Stimulated activated CD4-positive, alpha-beta T cell treated with anti-CD3 and anti-CD28 coated beads, TNF-alpha, amount 100 ng/mL, for 1 hour (primary cell): ENCODE data around the gene ITGA6.

Source experiments
- DNase-seq, 3 donors: peaks; one replicate each; pipeline ENCODE4 v3.0.0-alpha.2; 2020; ENCODE audit warnings: low read depth in 3 of 3, low spot score in 1 of 3

ITGA6 gene

DNA sequence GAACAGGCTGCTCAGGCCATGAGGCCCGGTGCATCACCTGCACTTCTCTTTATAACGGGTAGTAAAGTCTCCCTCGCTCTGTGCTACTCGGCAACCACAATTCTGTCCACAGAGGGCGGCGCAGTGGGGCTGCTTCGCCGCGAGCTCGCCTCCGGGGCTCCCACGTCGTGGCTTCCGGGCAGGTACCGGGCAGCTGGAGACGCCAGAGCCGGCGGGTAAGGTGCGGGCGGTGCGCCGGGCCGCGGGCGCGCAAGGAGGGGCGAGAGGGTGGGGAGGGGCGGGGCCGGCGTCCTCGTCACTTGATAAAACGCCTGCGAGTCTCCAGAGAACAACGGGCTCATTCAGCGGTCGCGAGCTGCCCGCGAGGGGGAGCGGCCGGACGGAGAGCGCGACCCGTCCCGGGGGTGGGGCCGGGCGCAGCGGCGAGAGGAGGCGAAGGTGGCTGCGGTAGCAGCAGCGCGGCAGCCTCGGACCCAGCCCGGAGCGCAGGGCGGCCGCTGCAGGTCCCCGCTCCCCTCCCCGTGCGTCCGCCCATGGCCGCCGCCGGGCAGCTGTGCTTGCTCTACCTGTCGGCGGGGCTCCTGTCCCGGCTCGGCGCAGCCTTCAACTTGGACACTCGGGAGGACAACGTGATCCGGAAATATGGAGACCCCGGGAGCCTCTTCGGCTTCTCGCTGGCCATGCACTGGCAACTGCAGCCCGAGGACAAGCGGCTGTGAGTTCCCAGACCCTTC is at the start of gene ITGA6:
Gene ITGA6 (plus strand): TSS at position 331 of the 734 bp plus-strand sequence.
- peak; percentile 36 to 64 (median 52) for DNase-seq

DNA sequence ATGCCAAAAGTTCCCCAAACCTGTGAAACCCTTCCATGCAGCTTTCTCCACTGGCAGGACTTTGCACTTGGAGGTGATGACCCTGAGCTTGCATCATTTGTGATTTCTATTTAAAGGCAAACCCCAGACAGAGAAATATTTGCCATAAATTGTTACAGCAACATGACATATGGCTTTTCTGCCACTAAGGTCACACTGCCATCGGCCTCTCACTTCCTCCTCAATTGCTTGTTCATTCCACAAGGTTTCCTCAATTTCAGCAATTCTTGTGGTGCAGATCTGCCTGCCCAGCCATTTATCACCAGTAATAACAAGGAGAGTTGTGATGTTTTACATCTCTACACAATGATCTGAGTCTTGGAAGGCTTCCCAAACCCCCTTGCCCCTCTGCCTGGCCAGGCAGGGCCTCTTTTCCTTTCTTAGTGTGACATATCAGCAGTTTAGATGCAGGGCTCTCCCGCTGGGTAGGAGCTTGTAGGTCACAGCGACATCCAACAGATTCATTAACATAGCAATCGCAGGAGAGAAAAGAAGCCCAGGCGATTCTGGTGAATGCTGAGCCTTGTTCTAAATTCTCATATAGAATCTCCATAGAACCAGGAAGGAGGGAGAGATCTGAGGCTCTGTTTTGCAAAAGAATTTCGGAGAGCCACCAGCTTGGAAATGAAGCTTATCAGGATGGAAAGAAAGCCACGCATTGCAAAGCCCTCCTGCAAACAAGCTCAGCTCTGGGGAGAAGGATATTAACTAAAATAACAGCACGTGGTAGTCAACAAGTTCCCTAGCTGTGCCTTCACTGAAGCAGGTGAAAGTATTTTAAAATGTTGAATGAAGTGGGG is 46.7 kb upstream of the ITGA6 start:
- no peak for DNase-seq

DNA sequence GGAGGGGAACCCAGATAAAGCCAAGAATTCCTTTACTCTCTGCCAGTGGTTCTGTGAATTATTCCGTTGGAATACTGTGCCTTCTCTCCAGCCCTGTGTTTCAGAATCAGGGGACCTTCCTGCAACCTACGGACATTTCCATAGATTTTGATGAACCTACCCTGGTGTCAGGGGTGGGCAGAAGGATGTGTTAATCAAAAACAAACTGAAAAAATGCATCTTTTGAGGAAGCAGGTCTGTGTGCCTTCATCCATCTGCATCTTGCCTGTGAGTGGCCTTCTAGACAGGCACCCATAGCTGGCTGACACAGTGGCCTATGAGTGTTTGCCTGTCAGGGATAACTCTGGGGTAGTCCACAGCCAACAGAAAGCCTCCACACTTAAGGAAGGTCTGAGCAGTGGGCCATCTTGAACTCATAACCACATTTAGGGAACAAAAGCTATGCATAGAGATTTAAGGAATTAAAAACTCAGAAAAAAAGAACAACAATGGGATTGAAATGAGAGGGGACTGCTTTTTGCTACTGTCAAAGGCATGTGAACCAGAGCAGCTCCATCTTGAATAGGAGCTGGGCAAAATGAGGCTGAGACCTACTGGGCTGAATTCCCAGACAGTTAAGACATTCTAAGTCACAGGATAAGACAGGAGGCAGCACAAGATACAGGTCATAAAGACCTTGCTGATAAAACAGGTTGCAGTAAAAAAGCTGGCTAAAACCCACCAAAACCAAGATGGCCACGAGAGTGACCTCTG is 45.9 kb upstream of the ITGA6 start:
- no peak for DNase-seq

DNA sequence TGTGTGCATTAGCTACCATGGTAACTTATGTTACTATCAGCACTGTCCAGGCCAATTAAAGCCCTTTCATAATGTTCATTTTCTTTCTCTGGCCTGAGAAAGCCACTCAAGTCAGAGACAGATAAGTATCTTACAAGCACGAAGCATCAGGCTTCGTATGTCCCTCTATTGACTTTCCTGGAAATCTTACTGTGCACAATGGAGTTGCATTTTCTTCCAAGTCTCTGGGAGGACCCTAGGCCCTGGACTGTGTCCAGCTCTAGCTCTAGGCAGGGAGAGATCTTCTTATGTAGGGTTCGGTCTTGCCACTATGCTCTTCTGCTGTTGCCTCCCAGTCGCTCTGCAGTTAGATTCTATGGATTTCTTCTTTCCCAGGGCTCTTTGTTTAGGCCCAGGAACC is 40.0 kb upstream of the ITGA6 start:
- no peak for DNase-seq

DNA sequence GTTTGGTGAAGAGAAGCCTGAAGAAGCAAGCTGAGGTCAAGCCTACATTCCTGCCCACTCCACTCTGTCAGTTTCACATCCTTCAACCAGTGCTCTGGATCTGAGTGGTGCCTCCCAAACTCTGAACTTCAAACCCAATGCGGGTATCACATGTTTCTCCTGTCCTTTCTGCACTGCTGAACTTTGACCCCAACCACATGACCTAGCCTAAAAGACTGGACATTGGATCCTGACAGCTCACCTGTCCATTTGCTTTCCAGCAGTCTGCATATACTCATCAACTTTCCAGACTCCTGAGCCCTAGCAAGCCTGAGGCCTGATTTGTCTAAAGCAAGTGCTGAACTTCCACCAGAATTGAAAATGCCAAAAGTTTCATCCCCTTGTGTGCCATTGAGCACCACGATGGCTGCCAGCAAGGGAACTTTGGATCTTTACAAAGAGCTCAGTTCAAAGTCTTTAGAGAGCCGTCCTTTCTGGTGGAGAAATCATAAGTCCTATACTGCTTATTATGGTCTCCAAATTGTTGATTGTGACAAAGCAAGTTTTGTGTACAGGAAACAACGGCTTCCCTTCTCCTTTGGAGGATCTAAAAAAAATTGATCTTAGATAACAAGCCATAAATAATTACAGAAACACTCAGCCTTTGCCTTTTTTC is 37.6 kb upstream of the ITGA6 start:
- DNase-seq: no peak

DNA sequence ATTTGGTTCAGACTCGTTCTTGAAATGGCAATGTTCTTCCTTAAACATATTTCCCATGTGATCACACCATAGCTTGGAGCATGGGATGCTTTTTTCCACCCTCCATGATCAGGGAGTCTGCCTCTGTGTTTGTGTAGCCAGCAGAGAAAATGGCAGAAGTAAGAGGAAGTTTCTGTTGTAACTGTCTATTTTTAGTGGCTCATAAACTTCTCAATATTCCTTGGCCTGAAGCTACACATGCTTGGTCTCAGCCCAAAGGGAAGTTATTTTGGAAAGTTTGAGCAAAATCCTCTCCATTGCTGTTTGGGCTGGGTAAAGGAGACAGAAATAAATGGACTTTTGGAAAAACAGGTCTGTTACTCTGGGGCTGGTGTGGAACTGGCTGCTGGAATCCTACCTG is 33.4 kb upstream of the ITGA6 start:
- no peak for DNase-seq

DNA sequence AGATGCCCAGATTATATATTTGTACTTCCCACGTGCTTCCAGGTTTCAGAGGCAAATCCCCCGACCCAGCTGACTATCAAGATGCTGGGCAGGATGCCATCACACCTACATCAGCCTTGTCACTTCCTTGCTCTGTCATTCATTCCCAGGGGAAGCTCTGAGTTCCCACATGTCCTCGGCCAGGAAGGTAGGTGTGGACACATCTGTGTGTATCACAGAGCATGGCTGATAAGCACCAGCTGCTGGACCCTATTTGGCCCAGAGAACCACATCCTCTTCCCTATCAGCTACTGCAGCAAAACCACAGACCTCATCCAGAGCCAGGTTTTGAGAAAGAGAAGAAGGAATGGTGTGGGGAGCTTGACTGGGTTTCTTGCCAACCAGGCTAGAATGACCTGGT is 31.9 kb upstream of the ITGA6 start:
- no peak for DNase-seq

DNA sequence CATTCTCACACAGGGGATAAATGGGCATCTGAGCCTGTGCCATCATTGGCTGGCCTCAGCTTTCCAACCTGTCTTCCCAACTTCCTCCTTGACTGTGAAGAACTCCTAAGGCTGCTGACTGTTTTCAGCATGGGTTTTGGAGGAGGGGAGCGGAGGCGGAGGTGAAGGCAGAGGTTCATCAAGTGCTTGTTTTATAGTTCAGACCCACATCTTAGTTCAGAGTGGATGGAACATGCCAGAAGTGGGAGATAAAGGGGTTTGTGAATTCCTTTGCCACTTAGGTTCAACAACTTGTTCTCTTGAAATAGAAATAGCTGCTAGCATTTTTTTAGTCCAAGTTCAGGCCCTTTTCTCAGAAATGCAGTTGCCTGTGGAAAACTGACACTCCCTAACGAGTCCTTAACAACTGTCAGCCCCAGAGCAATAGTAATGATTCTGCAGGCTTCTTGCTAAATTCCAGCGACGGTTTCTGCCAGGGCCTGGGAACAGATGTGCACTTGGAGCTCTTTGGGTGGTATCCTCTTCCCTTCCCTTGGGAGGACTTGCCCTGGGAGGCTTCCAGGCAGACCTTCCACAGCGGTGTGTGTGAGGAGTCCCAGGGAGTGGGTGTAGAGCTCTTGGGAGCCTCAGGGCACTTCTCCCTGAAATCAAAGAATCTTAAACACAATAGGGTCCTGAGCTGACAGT is 30.1 kb upstream of the ITGA6 start:
- DNase-seq: no peak

DNA sequence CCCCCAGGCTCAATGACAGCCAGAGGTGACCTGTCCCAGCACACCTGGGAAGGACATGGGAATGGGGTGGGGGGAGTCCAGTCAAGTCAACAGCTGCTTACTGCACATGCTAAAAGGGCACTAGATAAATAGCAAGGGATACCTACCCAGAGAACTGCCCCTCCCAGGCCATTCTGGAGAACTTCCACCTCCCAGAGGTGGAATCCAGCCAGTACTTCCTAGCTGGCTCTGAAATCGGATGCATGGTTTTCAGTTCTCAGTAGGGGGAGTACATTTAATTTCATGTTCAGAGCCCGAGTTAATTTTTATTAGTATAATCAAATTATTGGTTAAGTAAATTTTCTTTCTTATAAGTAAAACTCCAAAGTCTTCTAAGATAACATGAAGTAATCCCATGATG is 28.9 kb upstream of the ITGA6 start:
- no peak for DNase-seq

DNA sequence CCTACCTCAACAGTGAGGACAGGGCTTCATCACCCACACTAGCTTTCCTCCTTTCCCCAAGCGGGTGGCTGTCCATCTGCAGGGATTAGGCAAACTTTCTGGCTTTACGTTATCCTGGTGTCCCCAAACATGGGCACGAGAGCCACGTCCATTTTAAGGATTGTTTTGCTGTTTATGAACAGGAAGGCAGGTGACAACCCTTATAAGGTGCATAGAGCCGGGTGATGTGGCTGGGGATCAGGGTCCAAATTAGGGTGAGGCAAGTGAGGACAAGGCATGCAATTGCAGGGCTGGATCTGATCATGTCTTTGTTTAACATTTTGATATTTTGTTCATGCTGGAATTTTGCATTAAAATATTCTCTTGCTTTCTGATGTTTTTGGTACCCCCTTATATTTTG is 27.6 kb upstream of the ITGA6 start:
- no peak for DNase-seq

DNA sequence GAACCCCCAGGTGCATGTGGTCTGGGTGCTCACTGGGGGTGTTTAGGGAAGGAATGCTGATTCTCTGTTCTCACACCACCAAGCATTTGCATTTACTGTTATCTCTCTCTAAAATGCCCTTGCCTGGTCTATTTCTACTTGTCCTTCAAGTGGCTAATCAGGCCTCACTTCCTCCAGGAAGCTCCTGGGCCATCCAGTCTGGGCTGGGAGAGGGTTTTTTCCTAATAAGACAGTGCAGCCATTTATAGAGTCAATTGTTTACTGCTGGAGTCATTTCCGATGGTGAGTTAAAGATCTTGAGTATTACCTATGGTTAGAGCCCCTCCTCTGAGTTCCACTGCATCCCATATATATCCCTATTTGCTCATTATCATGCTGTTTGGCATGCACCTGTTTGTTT is 25.2 kb upstream of the ITGA6 start:
- DNase-seq: no peak

DNA sequence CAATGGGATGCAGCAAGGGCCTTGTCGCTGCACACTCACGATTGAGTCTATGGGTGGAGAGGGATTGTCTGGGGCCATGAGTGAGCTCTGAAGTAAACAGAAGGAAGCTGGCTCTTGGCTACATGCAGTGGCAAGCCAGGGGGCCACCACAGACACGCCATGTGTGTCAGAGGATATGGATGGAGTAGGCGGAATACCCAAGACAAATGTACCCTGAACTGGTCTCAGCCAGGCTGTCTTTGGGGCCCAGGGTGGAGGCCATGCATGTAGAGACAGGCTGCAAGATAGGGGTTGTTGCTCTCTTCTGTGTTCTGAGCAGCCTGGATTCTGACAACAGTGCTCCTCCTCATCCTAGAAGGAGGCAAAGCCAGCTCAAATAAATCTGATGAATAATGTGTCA is 24.0 kb upstream of the ITGA6 start:
- DNase-seq: no peak

DNA sequence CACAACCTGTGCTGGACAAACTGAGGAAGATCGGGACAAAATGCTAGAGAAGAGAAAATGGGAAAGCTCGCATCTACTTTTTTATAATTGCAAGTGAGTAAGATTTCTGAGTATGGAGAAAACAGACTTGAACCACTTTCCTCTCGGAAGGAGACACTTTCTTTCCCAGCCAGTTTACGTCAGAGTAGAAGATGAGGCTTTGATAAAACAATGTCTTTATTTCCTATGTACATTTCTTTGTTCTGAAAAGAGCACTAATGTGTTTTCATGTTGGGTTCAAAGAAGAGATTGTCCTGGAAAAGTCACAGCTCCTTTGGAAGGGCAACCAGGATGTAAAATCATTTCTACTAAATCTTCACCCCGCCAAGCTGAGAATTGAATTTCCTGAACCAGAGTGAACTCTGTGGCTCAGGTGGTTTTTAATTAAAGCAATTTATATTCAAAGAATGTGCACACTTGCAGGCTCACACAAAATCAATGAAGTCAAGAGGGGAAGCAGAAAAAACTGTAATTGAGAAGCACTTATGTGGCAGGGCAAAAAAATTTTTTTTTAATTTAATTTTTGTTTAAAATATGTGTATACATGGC is 23.4 kb upstream of the ITGA6 start:
- no peak for DNase-seq

DNA sequence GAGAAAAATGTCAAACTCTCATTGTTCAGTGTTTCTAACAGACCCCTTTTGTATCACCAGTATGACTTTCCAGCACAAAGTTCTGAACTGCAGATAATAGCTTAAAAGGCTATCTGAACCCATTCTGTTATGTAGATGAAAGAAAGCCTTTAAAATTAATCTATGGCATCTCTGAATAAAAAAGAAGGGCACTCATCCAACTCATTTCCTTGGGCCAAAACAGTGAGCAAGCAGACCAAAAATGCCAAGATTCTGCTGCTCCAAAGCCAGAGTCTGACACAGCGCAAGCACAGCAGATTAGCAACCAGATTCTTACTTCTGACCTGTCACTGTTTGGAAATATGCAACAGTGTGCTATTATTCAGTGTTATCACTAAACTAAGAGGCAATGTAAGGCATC is 22.6 kb upstream of the ITGA6 start:
- no peak for DNase-seq

DNA sequence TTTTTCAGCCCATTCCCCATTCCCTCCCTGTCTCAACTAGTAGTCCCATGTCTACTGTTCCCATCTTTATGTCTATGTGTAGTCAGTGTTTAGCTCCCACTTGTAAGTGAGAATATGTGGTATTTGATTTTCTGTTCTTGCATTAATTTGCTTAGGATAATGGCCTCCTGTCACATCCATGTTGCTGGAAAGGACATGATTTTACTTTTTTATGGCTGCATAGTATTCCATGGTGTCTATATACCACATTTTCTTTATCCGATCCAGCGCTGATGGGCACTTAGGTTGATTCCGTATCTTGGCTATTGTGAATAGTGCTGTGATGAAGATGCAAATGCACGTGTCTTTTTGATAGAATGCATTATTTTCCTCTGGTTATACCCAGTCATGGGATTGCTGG is 21.7 kb upstream of the ITGA6 start:
- DNase-seq: no peak

DNA sequence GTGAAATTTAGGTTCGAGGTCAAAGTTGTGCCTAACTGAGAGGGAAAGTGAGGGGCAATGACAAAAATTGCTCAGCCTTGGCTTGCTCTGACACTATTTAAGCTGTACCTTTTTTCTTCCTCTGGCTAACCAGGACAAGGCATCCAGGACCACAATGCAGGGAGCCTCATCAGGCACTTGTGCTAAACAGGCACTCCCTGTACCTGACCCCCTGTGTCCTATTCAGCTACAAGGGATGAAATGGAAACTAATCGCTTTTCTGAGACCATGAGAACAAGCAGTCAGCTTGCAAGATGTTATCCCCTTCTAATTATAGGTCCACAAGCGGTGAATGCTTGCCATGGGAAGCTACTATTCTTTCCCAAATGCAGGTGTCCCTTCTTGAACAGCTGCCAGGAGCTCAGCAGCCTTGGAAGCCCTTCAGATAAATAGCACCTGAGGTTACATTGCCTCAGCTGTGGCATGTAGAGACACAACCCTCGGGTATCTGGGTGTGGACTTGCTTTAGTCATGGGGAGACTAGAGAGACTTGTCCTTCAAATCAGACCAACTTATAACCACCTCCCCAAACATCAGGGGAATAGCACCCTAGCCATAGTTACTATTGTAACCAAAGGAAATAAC is 19.1 kb upstream of the ITGA6 start:
- no peak for DNase-seq

DNA sequence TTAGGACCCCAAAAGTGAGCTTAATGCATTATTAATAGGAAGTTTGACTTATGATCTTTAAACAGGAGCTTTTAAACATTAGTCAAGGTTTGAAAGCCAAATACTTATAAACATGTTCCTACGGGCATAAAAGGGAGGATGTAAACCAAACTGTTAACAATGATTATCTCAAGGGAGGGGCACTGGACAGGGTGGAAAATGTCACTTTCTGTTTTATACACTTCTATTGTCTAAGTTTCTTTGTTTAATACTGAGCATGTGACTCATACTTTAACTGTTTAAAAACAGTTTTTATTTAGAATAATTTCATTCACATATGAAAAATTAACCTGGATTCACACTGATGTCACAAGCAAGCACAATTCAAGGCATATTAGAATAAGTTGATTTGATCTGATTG is 18.3 kb upstream of the ITGA6 start:
- no peak for DNase-seq

DNA sequence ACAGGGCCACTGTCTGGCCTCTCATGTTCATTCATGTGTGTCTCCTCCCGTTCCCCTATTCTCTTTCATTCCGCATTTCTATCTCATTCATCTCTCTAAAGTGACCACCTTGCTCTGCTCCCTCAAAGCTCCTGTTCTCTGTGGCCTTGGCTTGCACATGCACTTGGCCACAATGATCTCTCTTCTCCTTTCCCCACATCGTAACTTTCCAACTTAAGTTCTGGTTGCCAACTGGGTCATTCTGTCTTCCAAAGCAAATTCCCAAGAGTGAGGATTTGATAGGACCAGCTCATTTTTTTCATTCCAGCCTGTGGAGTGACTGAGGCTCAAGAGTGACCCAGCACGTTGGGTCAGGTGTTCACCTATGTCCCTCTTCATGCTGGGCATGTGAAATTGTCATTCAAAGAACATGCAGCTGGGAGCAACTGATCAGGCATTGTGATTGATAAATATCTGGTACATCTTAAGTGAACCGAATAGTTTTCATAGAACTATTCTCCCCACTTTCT is 14.3 kb upstream of the ITGA6 start:
- no peak for DNase-seq

DNA sequence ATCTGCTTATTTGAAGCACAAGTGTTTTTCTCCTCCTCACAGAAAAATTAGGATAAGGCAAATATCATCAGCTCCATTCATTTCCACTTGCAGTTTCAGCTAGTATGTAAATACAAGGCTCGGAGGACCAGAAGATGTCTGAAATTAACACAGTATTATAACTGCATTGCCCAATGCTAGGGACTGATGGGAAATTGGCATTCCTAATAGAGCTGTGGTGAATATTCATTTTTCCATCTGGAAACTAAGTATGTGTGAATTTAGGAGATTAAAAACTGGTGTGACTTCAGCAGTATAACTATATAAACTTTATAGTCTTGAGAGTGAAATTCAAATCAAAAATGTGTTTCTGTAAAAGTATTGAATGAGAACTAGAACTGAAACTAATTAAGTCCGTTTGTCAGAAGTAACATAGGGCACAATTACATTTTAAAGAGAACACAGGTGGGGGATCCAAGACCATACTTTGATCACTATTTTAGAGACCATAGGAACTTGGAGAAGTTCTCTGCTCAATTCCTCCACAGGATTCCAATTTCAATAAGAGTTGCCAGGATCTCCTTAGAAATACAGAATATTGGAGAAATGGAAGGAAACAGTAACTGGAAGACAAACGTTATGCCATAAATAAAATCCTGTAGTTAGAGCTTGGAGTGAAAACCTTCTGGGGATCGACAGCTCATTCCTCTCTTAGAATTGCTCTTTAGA is 12.1 kb upstream of the ITGA6 start:
- DNase-seq: no peak
